Liver (tissue), 9 donors: Measurements from ENCODE around the gene PGAM1. TPM values are rescaled to one million over a fixed set of nuclear protein-coding genes. Genes with fewer than 3 reads are reported as not detected.
A peak's percentile ranks its signal among the peaks of the same experiment; 100 is the strongest.

ENCODE experiments used
- DNase-seq: peaks from one replicate; pipeline ENCODE4 v3.0.0-alpha.2; 2017; ENCODE audit warnings: low spot score
- H3K27ac ChIP-seq, 2 donors: one replicate each; pipeline ENCODE4 v1.7.0; 2013; ENCODE audit warnings: inconsistent platforms in 2 of 2, low read length in 2 of 2, control low read depth in 1 of 2, low read depth in 1 of 2, mild to moderate bottlenecking in 1 of 2
- H3K27me3 ChIP-seq, 4 donors: one replicate each; pipeline versions ENCODE4 v1.6.1 to v1.7.0; 2013; ENCODE audit warnings: low read length in 3 of 4, inconsistent platforms in 1 of 4, mild to moderate bottlenecking in 1 of 4, moderate library complexity in 1 of 4; ENCODE audit not compliant: control insufficient read depth in 4 of 4, insufficient read depth in 4 of 4
- H3K36me3 ChIP-seq, 4 donors: one replicate each; pipeline versions ENCODE4 v1.6.1 to v1.7.0; 2013; ENCODE audit warnings: low read length in 3 of 4, mild to moderate bottlenecking in 3 of 4, low read depth in 1 of 4, moderate library complexity in 1 of 4; ENCODE audit not compliant: control insufficient read depth in 4 of 4, insufficient read depth in 3 of 4
- H3K4me1 ChIP-seq, 4 donors: one replicate each; pipeline versions ENCODE4 v1.6.1 to v1.7.0; 2013; ENCODE audit warnings: low read length in 3 of 4, mild to moderate bottlenecking in 3 of 4, moderate library complexity in 1 of 4; ENCODE audit not compliant: control insufficient read depth in 4 of 4, insufficient read depth in 4 of 4
- H3K4me3 ChIP-seq, 3 donors: one replicate each; pipeline versions ENCODE4 v1.6.1 to v1.7.0; 2013; ENCODE audit warnings: low read length in 3 of 3, control low read depth in 1 of 3, low read depth in 1 of 3, mild to moderate bottlenecking in 1 of 3
- H3K9ac ChIP-seq, 2 donors: one replicate each; pipeline ENCODE4 v1.7.0; 2013; ENCODE audit warnings: low read length in 2 of 2, mild to moderate bottlenecking in 2 of 2, moderate library complexity in 2 of 2, control low read depth in 1 of 2, low read depth in 1 of 2
- H3K9me3 ChIP-seq, 4 donors: one replicate each; pipeline versions ENCODE4 v1.6.1 to v1.7.0; 2013; ENCODE audit warnings: low read length in 3 of 4; ENCODE audit not compliant: control insufficient read depth in 4 of 4
- EGR1 ChIP-seq, 2 donors: IDR thresholded peaks; 2 replicates each; pipeline ENCODE4 v1.6.1; 2016 to 2018; ENCODE audit warnings: antibody characterized with exemption in 2 of 2, low read depth in 2 of 2
- FOXA2 ChIP-seq: IDR thresholded peaks from 2 replicates; pipeline ENCODE4 v1.6.1; 2016; ENCODE audit warnings: antibody characterized with exemption
- HNF4G ChIP-seq: IDR thresholded peaks from 2 replicates; pipeline ENCODE4 v1.6.1; 2016; ENCODE audit warnings: antibody characterized with exemption
- JUND ChIP-seq, 2 donors: IDR thresholded peaks; 2 replicates each; pipeline ENCODE4 v1.6.1; 2016; ENCODE audit warnings: antibody characterized with exemption in 2 of 2
- RAD21 ChIP-seq, 2 donors: IDR thresholded peaks; 2 replicates each; pipeline ENCODE4 v1.6.1; 2016; ENCODE audit warnings: antibody characterized with exemption in 2 of 2, mild to moderate bottlenecking in 2 of 2
- SP1 ChIP-seq: IDR thresholded peaks from 2 replicates; pipeline ENCODE4 v1.6.1; 2018; ENCODE audit warnings: antibody characterized with exemption, mild to moderate bottlenecking
- TAF1 ChIP-seq: conservative IDR thresholded peaks from 2 replicates; pipeline ENCODE4 v1.6.1; 2016; ENCODE audit warnings: antibody characterized with exemption, mild to moderate bottlenecking
- YY1 ChIP-seq: IDR thresholded peaks from 2 replicates; pipeline ENCODE4 v1.6.1; 2016; ENCODE audit warnings: antibody characterized with exemption, mild to moderate bottlenecking
- WGBS: extraction: QIAGEN DNeasy Blood & Tissue Kit; methylation state at CpG from one replicate; pipeline ENCODE4 v1.1.7; 2013; 5-methylcytosine and 5-hydroxymethylcytosine counted together
- polyA plus RNA-seq, 2 donors: library from polyadenylated mRNA; stranded (reverse) in 1 of 2; unstranded in 1 of 2; fragments of 200-250 nt in 1 of 2; fragments of >200 nt in 1 of 2; fragmentation: Nextera tagmentation in 1 of 2; extraction: Ambion mirVana in 1 of 2; gene quantifications; one replicate each; pipeline versions ENCODE4 v1.2.1 to v1.2.3, GENCODE V29; 2013 to 2015
- total RNA-seq, 2 donors: library from RNA; depleted of rRNA; stranded (reverse); fragments of >200 nt; gene quantifications; one replicate each; pipeline ENCODE4 v1.2.3, GENCODE V29; 2014
- TF ChIP-seq, protein P1 (sequence below): IDR thresholded peaks from 2 replicates; pipeline ENCODE4 v1.6.1; 2016; ENCODE audit warnings: antibody characterized with exemption, mild to moderate bottlenecking
- TF ChIP-seq, protein P2 (sequence below): IDR thresholded peaks from 2 replicates; pipeline ENCODE4 v1.6.1; 2016; ENCODE audit warnings: antibody characterized with exemption
- donor health status: healthy.
- donor health status: healthy.
- donor health status: healthy.
- donor health status: healthy.
- donor health status: healthy.

Gene PGAM1
- total and polyA plus RNA-seq, 4 donors, result 52.0 to 178 (median 106) TPM

GRCh38 chr10:97435211-97435610, 9.2 kb downstream of the PGAM1 start (continued):
- TF ChIP-seq, protein P1, sequence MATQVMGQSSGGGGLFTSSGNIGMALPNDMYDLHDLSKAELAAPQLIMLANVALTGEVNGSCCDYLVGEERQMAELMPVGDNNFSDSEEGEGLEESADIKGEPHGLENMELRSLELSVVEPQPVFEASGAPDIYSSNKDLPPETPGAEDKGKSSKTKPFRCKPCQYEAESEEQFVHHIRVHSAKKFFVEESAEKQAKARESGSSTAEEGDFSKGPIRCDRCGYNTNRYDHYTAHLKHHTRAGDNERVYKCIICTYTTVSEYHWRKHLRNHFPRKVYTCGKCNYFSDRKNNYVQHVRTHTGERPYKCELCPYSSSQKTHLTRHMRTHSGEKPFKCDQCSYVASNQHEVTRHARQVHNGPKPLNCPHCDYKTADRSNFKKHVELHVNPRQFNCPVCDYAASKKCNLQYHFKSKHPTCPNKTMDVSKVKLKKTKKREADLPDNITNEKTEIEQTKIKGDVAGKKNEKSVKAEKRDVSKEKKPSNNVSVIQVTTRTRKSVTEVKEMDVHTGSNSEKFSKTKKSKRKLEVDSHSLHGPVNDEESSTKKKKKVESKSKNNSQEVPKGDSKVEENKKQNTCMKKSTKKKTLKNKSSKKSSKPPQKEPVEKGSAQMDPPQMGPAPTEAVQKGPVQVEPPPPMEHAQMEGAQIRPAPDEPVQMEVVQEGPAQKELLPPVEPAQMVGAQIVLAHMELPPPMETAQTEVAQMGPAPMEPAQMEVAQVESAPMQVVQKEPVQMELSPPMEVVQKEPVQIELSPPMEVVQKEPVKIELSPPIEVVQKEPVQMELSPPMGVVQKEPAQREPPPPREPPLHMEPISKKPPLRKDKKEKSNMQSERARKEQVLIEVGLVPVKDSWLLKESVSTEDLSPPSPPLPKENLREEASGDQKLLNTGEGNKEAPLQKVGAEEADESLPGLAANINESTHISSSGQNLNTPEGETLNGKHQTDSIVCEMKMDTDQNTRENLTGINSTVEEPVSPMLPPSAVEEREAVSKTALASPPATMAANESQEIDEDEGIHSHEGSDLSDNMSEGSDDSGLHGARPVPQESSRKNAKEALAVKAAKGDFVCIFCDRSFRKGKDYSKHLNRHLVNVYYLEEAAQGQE, result no peak
- no peak for TF ChIP-seq RAD21 (IDR thresholded peaks at IDR 0.05)
- no peak for TF ChIP-seq YY1

DNA sequence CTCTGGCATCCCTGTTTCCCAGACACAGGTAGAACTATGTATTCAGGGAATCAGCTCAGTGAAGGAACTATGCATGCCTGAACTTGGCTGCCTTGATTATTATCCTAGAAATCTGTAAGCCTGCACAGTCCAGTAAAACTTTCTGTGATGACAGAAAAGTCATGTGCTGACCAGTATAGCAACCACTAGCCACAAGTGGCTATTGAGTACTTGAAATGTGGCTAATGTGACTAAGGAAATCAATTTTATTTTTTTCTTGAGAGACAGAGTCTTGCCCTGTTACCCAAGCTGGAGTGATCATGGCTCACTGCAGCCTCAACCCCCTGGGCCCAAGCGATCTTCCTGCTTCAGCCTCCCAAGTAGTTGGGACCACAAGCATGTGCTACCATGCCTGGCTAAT, 16.3 kb downstream of the PGAM1 start:
- no peak overlapping the region for H3K9ac ChIP-seq
- no peak for DNase-seq
- peaks cover 3 to 20% (median 7%) of the 10 kb centered on the region in 4 donors for H3K36me3 ChIP-seq
- TF ChIP-seq EGR1 (IDR thresholded peaks at IDR 0.05; ENCODE audit: low read depth in 2 of 2) (no peak), TAF1 (no peak), HNF4G (no peak)
- TF ChIP-seq, protein P2, sequence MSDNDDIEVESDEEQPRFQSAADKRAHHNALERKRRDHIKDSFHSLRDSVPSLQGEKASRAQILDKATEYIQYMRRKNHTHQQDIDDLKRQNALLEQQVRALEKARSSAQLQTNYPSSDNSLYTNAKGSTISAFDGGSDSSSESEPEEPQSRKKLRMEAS, result no peak
- WGBS, result 95% methylated on average over 1 of the region's 1 CpG
- H3K27ac ChIP-seq, result no peak overlapping the region
- no peaks in the 10 kb centered on the region for H3K9me3 ChIP-seq
- H3K4me1 ChIP-seq, result peaks cover 6 to 20% (median 14%) of the 10 kb centered on the region in 4 donors
- no peak overlapping the region for H3K4me3 ChIP-seq
- H3K27me3 ChIP-seq, result no peaks in the 10 kb centered on the region

- Histone ChIP-seq H3K4me3 (no peak overlapping the region), H3K27ac (no peak overlapping the region), H3K9me3 (no peaks in the 10 kb centered on the region), H3K4me1 (peaks cover 10 to 31% (median 23%) of the 10 kb centered on the region in 4 donors), H3K9ac (no peak overlapping the region), H3K36me3 (peaks cover 0 to 12% (median 3%) of the 10 kb centered on the region in 4 donors), H3K27me3 (no peaks in the 10 kb centered on the region)
- TF ChIP-seq YY1 (no peak), RAD21 (IDR thresholded peaks at IDR 0.05) (no peak), EGR1 (IDR thresholded peaks at IDR 0.05; ENCODE audit: low read depth in 2 of 2) (no peak), SP1 (no peak), FOXA2 (no peak)
- 92% methylated on average over 1 of the region's 1 CpG for WGBS
- no peak for DNase-seq
Observed at GRCh38 chr10:97444212-97444611, 18.2 kb downstream of the PGAM1 start.

DNA sequence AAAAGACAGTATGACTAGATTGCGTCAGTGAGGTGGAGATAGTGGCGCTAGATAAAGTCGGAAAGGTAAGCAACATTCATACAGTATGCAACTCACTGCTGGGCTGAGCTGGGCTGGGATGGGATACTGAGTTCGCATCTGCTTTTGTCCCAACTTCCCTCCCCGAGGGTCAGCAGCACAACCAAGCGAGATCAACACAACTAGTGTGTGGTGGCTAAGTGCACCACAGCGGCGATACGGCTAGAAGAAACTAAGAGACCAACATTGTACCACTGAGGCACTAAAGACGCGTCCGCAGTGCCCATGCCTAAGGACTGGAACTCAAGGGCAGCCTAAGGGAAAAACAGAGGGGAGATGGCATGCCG, 19.3 kb downstream of the PGAM1 start:
- Histone ChIP-seq H3K9ac (peak overlapping the region; percentile 50 to 64), H3K27ac (peak overlapping the region; percentile 48 to 56), H3K4me1 (peaks cover 10 to 31% (median 23%) of the 10 kb centered on the region in 4 donors), H3K4me3 (peak overlapping the region; percentile 75 to 98 (median 97)), H3K9me3 (no peaks in the 10 kb centered on the region), H3K27me3 (no peaks in the 10 kb centered on the region), H3K36me3 (peaks cover 0 to 12% (median 2%) of the 10 kb centered on the region in 4 donors)
- no peak for DNase-seq
- under 1% methylated on average over 13 of the region's 13 CpGs for WGBS
- TF ChIP-seq JUND (IDR thresholded peaks at IDR 0.05), result no peak
- no peak for TF ChIP-seq TAF1
